Neural progenitor cell (in vitro differentiated cells): ENCODE results near the gene PRTFDC1. TPM values are rescaled to one million over a fixed set of nuclear protein-coding genes. Genes with fewer than 3 reads are reported as not detected.

Source experiments
- DNase-seq: peaks from one replicate; pipeline ENCODE4 v3.0.0-alpha.2; 2016; ENCODE audit warnings: low spot score
- H2AFZ ChIP-seq: fragments of 200-600 bp; sonication (generic); replicated peaks from 2 replicates; pipeline ENCODE4 v1.6.1; 2016; ENCODE audit warnings: antibody characterized with exemption
- H3F3A ChIP-seq: fragments of 200-600 bp; sonication (generic); 2 replicates; pipeline ENCODE4 v1.6.1; 2016; ENCODE audit warnings: antibody characterized with exemption, low read depth
- H3K27ac ChIP-seq: fragments of 200-600 bp; sonication (generic); 2 replicates; pipeline ENCODE4 v1.5.1; 2016; ENCODE audit warnings: mild to moderate bottlenecking
- H3K27me3 ChIP-seq: fragments of 200-600 bp; sonication (generic); 2 replicates; pipeline ENCODE4 v1.6.1; 2016; ENCODE audit warnings: mild to moderate bottlenecking, moderate library complexity
- H3K36me3 ChIP-seq: fragments of 200-600 bp; sonication (generic); 2 replicates; pipeline ENCODE4 v1.5.1; 2016
- H3K4me1 ChIP-seq: fragments of 200-600 bp; sonication (generic); 2 replicates; pipeline ENCODE4 v1.6.1; 2016; ENCODE audit warnings: mixed run types
- H3K4me2 ChIP-seq: fragments of 200-600 bp; sonication (generic); 2 replicates; pipeline ENCODE4 v1.6.1; 2016
- H3K4me3 ChIP-seq: fragments of 200-600 bp; sonication (generic); 2 replicates; pipeline ENCODE4 v1.5.1; 2016
- H3K79me2 ChIP-seq: fragments of 200-600 bp; sonication (generic); 2 replicates; pipeline ENCODE4 v1.6.1; 2016; ENCODE audit warnings: low read depth
- H3K9ac ChIP-seq: fragments of 200-600 bp; sonication (generic); 2 replicates; pipeline ENCODE4 v1.6.1; 2016
- H3K9me3 ChIP-seq: fragments of 200-600 bp; sonication (generic); 2 replicates; pipeline ENCODE4 v1.5.1; 2016; ENCODE audit warnings: low read depth
- H4K20me1 ChIP-seq: fragments of 200-600 bp; sonication (generic); 2 replicates; pipeline ENCODE4 v1.6.1; 2016; ENCODE audit warnings: low read depth
- H3K27ac Mint-ChIP-seq: 3 replicates; pipeline ENCODE4 v1.8.0; 2021; ENCODE audit warnings: mixed read lengths
- H3K27me3 Mint-ChIP-seq: 2 replicates; pipeline ENCODE4 v1.8.0; 2022; ENCODE audit warnings: low read depth, mild to moderate bottlenecking, inconsistent platforms, moderate library complexity, mixed read lengths; ENCODE audit not compliant: insufficient read depth
- H3K36me3 Mint-ChIP-seq: 3 replicates; pipeline ENCODE4 v1.8.0; 2021; ENCODE audit warnings: mixed read lengths
- H3K4me1 Mint-ChIP-seq: 3 replicates; pipeline ENCODE4 v1.8.0; 2021; ENCODE audit warnings: mixed read lengths
- H3K4me3 Mint-ChIP-seq: 3 replicates; pipeline ENCODE4 v1.8.0; 2021; ENCODE audit warnings: mild to moderate bottlenecking, moderate library complexity, mixed read lengths
- H3K9me3 Mint-ChIP-seq: 3 replicates; pipeline ENCODE4 v1.8.0; 2020; ENCODE audit warnings: mixed read lengths
- EZH2 ChIP-seq: fragments of 200-600 bp; sonication (generic); IDR thresholded peaks from 2 replicates; pipeline ENCODE4 v1.6.1; 2017; ENCODE audit warnings: antibody characterized with exemption, mild to moderate bottlenecking, moderate library complexity
- EZH2phosphoT487 ChIP-seq: fragments of 200-600 bp; sonication (generic); IDR thresholded peaks from 2 replicates; pipeline ENCODE4 v1.6.1; 2017; ENCODE audit warnings: antibody characterized with exemption
- total RNA-seq: library from RNA; depleted of rRNA; stranded (reverse); fragments of >200 nt; gene quantifications from 2 replicates; pipeline ENCODE4 v1.2.3, GENCODE V29; 2015; ENCODE audit warnings: low replicate concordance
- TF ChIP-seq, protein P1 (sequence below): fragments of 200-600 bp; sonication (generic); IDR thresholded peaks from 2 replicates; pipeline ENCODE4 v1.5.1; 2017; ENCODE audit warnings: antibody characterized with exemption, mild to moderate bottlenecking

PRTFDC1 gene
- total RNA-seq, 1 donor from 2014 or later: 37.7 TPM

DNA sequence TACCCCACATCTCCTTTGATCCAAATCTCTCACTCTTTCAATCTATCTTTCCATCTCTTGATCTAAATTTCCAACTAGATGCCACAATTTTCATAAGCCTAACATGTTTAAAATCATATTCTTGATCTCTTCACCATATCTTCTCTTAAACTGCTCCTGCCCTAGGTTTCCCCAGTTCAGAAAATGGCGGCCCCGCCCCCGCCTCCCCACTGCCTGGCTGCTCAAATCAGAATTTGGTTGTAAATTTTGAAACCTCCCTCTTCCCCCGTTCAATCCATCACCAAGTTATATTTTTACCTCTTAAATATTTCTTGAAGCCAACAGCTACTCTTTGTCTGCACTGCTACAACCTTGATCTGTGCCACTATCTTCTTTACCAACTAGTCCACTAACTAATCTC is 27.3 kb upstream of the PRTFDC1 start:
- H3K9me3 Mint-ChIP-seq: no peaks in the 10 kb centered on the region
- H3K4me3 Mint-ChIP-seq: no peak overlapping the region

DNA sequence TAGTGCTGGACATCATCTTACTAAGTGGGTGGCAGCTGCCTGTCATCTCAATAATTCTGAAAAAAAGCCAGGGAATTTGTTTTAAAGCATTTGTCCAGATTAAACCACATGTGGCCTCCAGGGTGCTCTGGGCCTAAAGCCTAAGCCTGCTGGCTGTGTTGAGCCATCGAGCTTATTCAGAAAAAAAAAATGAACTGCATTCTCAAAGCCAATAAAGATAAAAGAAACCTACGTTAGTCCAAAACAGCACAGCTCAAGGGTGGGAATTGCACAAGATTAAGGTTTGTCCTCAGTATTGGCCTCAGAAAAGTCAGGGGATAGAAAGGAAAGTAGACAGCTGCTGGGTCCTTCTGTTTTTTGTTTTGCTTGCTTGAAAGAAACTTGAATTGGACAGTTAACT is 22.6 kb upstream of the PRTFDC1 start:
- H3K4me2 ChIP-seq: no peak overlapping the region
- TF ChIP-seq EZH2phosphoT487 (no peak), EZH2 (no peak)
- TF ChIP-seq, protein P1, sequence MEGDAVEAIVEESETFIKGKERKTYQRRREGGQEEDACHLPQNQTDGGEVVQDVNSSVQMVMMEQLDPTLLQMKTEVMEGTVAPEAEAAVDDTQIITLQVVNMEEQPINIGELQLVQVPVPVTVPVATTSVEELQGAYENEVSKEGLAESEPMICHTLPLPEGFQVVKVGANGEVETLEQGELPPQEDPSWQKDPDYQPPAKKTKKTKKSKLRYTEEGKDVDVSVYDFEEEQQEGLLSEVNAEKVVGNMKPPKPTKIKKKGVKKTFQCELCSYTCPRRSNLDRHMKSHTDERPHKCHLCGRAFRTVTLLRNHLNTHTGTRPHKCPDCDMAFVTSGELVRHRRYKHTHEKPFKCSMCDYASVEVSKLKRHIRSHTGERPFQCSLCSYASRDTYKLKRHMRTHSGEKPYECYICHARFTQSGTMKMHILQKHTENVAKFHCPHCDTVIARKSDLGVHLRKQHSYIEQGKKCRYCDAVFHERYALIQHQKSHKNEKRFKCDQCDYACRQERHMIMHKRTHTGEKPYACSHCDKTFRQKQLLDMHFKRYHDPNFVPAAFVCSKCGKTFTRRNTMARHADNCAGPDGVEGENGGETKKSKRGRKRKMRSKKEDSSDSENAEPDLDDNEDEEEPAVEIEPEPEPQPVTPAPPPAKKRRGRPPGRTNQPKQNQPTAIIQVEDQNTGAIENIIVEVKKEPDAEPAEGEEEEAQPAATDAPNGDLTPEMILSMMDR: no peak
- H2AFZ ChIP-seq: no peak overlapping the region
- no peaks in the 10 kb centered on the region for H3K27me3 ChIP-seq
- H3K4me1 ChIP-seq: peaks cover 7% of the 10 kb centered on the region
- H3K36me3 Mint-ChIP-seq: no peaks in the 10 kb centered on the region
- H3K9ac ChIP-seq: no peak overlapping the region
- peaks cover 9% of the 10 kb centered on the region for H3K4me1 Mint-ChIP-seq
- no peaks in the 10 kb centered on the region for H3K9me3 Mint-ChIP-seq
- no peak overlapping the region for H3K27ac ChIP-seq
- no peak overlapping the region for H3K4me3 Mint-ChIP-seq
- H3K79me2 ChIP-seq: no peaks in the 10 kb centered on the region
- H3K27me3 Mint-ChIP-seq: no peaks in the 10 kb centered on the region
- peak; percentile 13 for DNase-seq
- H3F3A ChIP-seq: no peaks in the 10 kb centered on the region
- no peak overlapping the region for H3K4me3 ChIP-seq
- H3K27ac Mint-ChIP-seq: no peak overlapping the region
- H4K20me1 ChIP-seq: no peaks in the 10 kb centered on the region
- H3K9me3 ChIP-seq: no peaks in the 10 kb centered on the region
- no peaks in the 10 kb centered on the region for H3K36me3 ChIP-seq

More for the DNA sequence above, 27.3 kb upstream of the PRTFDC1 start:
- Histone ChIP-seq H3K4me2 (no peak overlapping the region), H3K4me3 (no peak overlapping the region), H3K4me1 (peaks cover 7% of the 10 kb centered on the region), H3K9ac (no peak overlapping the region), H3F3A (no peaks in the 10 kb centered on the region), H2AFZ (no peak overlapping the region), H3K27ac (no peak overlapping the region), H3K27me3 (no peaks in the 10 kb centered on the region), H4K20me1 (no peaks in the 10 kb centered on the region), H3K9me3 (no peaks in the 10 kb centered on the region), H3K79me2 (no peaks in the 10 kb centered on the region), H3K36me3 (no peaks in the 10 kb centered on the region)
- no peaks in the 10 kb centered on the region for H3K36me3 Mint-ChIP-seq
- peaks cover 9% of the 10 kb centered on the region for H3K4me1 Mint-ChIP-seq
- no peak for DNase-seq
- no peaks in the 10 kb centered on the region for H3K27me3 Mint-ChIP-seq
- TF ChIP-seq EZH2phosphoT487 (no peak), EZH2 (no peak)
- TF ChIP-seq, protein P1: no peak
- peak overlapping the region; percentile 6 for H3K27ac Mint-ChIP-seq

DNA sequence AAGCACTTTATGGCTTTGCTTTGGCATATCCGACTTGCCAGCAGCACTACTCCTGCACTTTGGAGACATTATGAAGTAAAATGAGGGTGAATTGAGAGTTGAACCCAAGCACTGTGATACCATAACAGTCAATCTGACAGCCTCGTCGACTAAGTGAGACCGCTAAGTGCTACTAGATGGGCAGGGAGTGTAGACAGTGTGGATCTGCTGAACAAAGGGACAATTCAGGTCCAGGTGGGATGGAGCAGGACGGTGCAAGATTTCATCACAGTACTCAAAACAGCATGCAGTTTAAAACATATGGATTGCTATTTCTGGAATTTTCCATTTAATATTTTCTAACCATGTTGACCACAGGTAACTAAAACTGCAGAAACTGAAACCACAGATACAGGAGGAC is 20.8 kb upstream of the PRTFDC1 start:
- Mint-ChIP-seq H3K27ac (no peak overlapping the region), H3K27me3 (no peaks in the 10 kb centered on the region), H3K4me3 (no peak overlapping the region), H3K9me3 (no peaks in the 10 kb centered on the region), H3K4me1 (peaks cover 9% of the 10 kb centered on the region), H3K36me3 (no peaks in the 10 kb centered on the region)
- no peak overlapping the region for H3K27ac ChIP-seq
- TF ChIP-seq EZH2phosphoT487 (no peak), EZH2 (no peak)
- TF ChIP-seq, protein P1: no peak
- no peak overlapping the region for H2AFZ ChIP-seq
- H3K9ac ChIP-seq: no peak overlapping the region
- peaks cover 7% of the 10 kb centered on the region for H3K4me1 ChIP-seq
- no peaks in the 10 kb centered on the region for H3K9me3 ChIP-seq
- no peaks in the 10 kb centered on the region for H3K36me3 ChIP-seq
- H4K20me1 ChIP-seq: no peaks in the 10 kb centered on the region
- H3K27me3 ChIP-seq: no peaks in the 10 kb centered on the region
- no peaks in the 10 kb centered on the region for H3F3A ChIP-seq
- no peak overlapping the region for H3K4me2 ChIP-seq
- H3K79me2 ChIP-seq: no peaks in the 10 kb centered on the region
- H3K4me3 ChIP-seq: no peak overlapping the region
- DNase-seq: no peak
